H9 (cell line): ENCODE results near the gene CHSY1. TPM values are rescaled to one million over a fixed set of nuclear protein-coding genes. Genes with fewer than 3 reads are reported as not detected.

ENCODE experiments used
- DNase-seq: peaks from one replicate; pipeline ENCODE4 v3.0.0-alpha.2; 2017
- H2AFZ ChIP-seq: one replicate; pipeline ENCODE4 v1.6.1; 2013; ENCODE audit warnings: mild to moderate bottlenecking, low read length, control low read depth, moderate library complexity
- H2AK5ac ChIP-seq: 2 replicates; pipeline ENCODE4 v1.6.1; 2013; ENCODE audit warnings: low read length, control low read depth, mixed read lengths; ENCODE audit not compliant: insufficient read length
- H2BK120ac ChIP-seq: one replicate; pipeline ENCODE4 v1.6.1; 2013; ENCODE audit warnings: low read depth, mild to moderate bottlenecking, low read length, control low read depth, inconsistent platforms; ENCODE audit not compliant: poor library complexity, severe bottlenecking
- H2BK12ac ChIP-seq: 2 replicates; pipeline ENCODE4 v1.6.1; 2013; ENCODE audit warnings: low read length, control low read depth, mixed read lengths, low read depth; ENCODE audit not compliant: insufficient read length
- H2BK15ac ChIP-seq: 2 replicates; pipeline ENCODE4 v1.6.1; 2013; ENCODE audit warnings: low read depth, low read length, control low read depth
- H2BK20ac ChIP-seq: one replicate; pipeline ENCODE4 v1.6.1; 2013; ENCODE audit warnings: low read depth, mild to moderate bottlenecking, low read length, control low read depth, inconsistent platforms; ENCODE audit not compliant: poor library complexity, severe bottlenecking
- H2BK5ac ChIP-seq: 2 replicates; pipeline ENCODE4 v1.6.1; 2013; ENCODE audit warnings: low read length, control low read depth, mixed read lengths; ENCODE audit not compliant: insufficient read length
- H3K14ac ChIP-seq: 2 replicates; pipeline ENCODE4 v1.6.1; 2013; ENCODE audit warnings: low read length, control low read depth; ENCODE audit not compliant: insufficient read depth
- H3K18ac ChIP-seq: 2 replicates; pipeline ENCODE4 v1.6.1; 2013; ENCODE audit warnings: low read depth, mild to moderate bottlenecking, mixed read lengths, low read length, control low read depth; ENCODE audit not compliant: insufficient read length
- H3K23ac ChIP-seq: 2 replicates; pipeline ENCODE4 v1.6.1; 2013; ENCODE audit warnings: low read length, control low read depth, mixed read lengths, low read depth; ENCODE audit not compliant: insufficient read length
- H3K23me2 ChIP-seq: 2 replicates; pipeline ENCODE4 v1.6.1; 2013; ENCODE audit warnings: low read depth, mild to moderate bottlenecking, mixed read lengths, low read length, control low read depth; ENCODE audit not compliant: insufficient read length, poor library complexity, severe bottlenecking
- H3K27ac ChIP-seq: 2 replicates; pipeline ENCODE4 v1.5.1; 2013; ENCODE audit warnings: low read length, control low read depth, mixed read lengths, low read depth; ENCODE audit not compliant: insufficient read length
- H3K27me3 ChIP-seq: 2 replicates; pipeline ENCODE4 v1.6.1; 2013; ENCODE audit warnings: low read length, control low read depth, inconsistent platforms; ENCODE audit not compliant: insufficient read depth
- H3K4ac ChIP-seq: 2 replicates; pipeline ENCODE4 v1.6.1; 2013; ENCODE audit warnings: low read depth, mild to moderate bottlenecking, control low read depth, inconsistent platforms, low read length, moderate library complexity
- H3K4me1 ChIP-seq: 2 replicates; pipeline ENCODE4 v1.6.1; 2013; ENCODE audit warnings: low read length, control low read depth, inconsistent platforms; ENCODE audit not compliant: insufficient read depth
- H3K4me2 ChIP-seq: 2 replicates; pipeline ENCODE4 v1.6.1; 2013; ENCODE audit warnings: low read length, control low read depth, mixed read lengths; ENCODE audit not compliant: insufficient read length, insufficient read depth
- H3K56ac ChIP-seq: 2 replicates; pipeline ENCODE4 v1.6.1; 2013; ENCODE audit warnings: low read depth, mild to moderate bottlenecking, mixed read lengths, low read length, control low read depth; ENCODE audit not compliant: insufficient read length
- H3K79me1 ChIP-seq: 2 replicates; pipeline ENCODE4 v1.6.1; 2013; ENCODE audit warnings: low read depth, mild to moderate bottlenecking, moderate library complexity, low read length, control low read depth, inconsistent platforms; ENCODE audit not compliant: insufficient read depth, poor library complexity, severe bottlenecking
- H3K79me2 ChIP-seq: 2 replicates; pipeline ENCODE4 v1.6.1; 2013; ENCODE audit warnings: low read length, control low read depth, inconsistent platforms; ENCODE audit not compliant: insufficient read depth
- H3K9ac ChIP-seq: 2 replicates; pipeline ENCODE4 v1.6.1; 2013; ENCODE audit warnings: low read length, control low read depth, mixed read lengths; ENCODE audit not compliant: insufficient read length; ENCODE audit errors: extremely low read depth
- H3K9me3 ChIP-seq: one replicate; pipeline ENCODE4 v1.6.1; 2013; ENCODE audit warnings: low read depth, low read length, inconsistent platforms; ENCODE audit not compliant: control insufficient read depth
- H3T11ph ChIP-seq: one replicate; pipeline ENCODE4 v1.6.1; 2013; ENCODE audit warnings: mild to moderate bottlenecking, low read length, control low read depth, inconsistent platforms
- H4K20me1 ChIP-seq: one replicate; pipeline ENCODE4 v1.6.1; 2013; ENCODE audit not compliant: control insufficient read depth, insufficient read length, insufficient read depth
- H4K5ac ChIP-seq: 2 replicates; pipeline ENCODE4 v1.6.1; 2013; ENCODE audit warnings: low read depth, mild to moderate bottlenecking, mixed read lengths, low read length, control low read depth; ENCODE audit not compliant: insufficient read length
- H4K8ac ChIP-seq: replicated peaks from 2 replicates; pipeline ENCODE4 v1.6.1; 2013; ENCODE audit warnings: low read length, control low read depth, mixed read lengths, low read depth; ENCODE audit not compliant: insufficient read length
- H4K91ac ChIP-seq: 2 replicates; pipeline ENCODE4 v1.6.1; 2013; ENCODE audit warnings: low read depth, mild to moderate bottlenecking, moderate library complexity, mixed read lengths, low read length, control low read depth; ENCODE audit not compliant: insufficient read length
- H3K27ac Mint-ChIP-seq, 3 experiments: 2 replicates in 2 of 3; 3 replicates in 1 of 3; pipeline ENCODE4 v1.8.0; 2020 to 2021; ENCODE audit warnings: mixed read lengths in 3 of 3, mild to moderate bottlenecking in 1 of 3, moderate library complexity in 1 of 3
- H3K27me3 Mint-ChIP-seq: 2 replicates; pipeline ENCODE4 v1.8.0; 2021; ENCODE audit warnings: low read depth, mild to moderate bottlenecking, moderate library complexity, mixed read lengths
- H3K36me3 Mint-ChIP-seq, 3 experiments: 2 replicates in 2 of 3; 3 replicates in 1 of 3; pipeline ENCODE4 v1.8.0; 2020 to 2021; ENCODE audit warnings: low read depth in 3 of 3, mixed read lengths in 3 of 3; ENCODE audit not compliant: insufficient read depth in 1 of 3
- H3K4me1 Mint-ChIP-seq, 2 experiments: 2 replicates each; pipeline ENCODE4 v1.8.0; 2020; ENCODE audit warnings: mixed read lengths in 2 of 2
- H3K4me3 Mint-ChIP-seq, 2 experiments: 2 replicates in 1 of 2; 3 replicates in 1 of 2; pipeline ENCODE4 v1.8.0; 2020 to 2021; ENCODE audit warnings: mild to moderate bottlenecking in 2 of 2, mixed read lengths in 2 of 2, moderate library complexity in 1 of 2
- H3K9me3 Mint-ChIP-seq, 2 experiments: 2 replicates in 1 of 2; 3 replicates in 1 of 2; pipeline ENCODE4 v1.8.0; 2020; ENCODE audit warnings: mild to moderate bottlenecking in 2 of 2, mixed read lengths in 2 of 2, moderate library complexity in 1 of 2
- WGBS: extraction: QIAGEN DNeasy Blood & Tissue Kit; methylation state at CpG from one replicate; pipeline ENCODE4 v1.1.7; 2013; ENCODE audit warnings: missing lambda C conversion rate, low lambda C conversion rate, mixed read lengths; ENCODE audit not compliant: insufficient read length; ENCODE audit errors: extremely low coverage; 5-methylcytosine and 5-hydroxymethylcytosine counted together
- total RNA-seq: library from RNA; stranded (reverse); gene quantifications from 2 replicates; pipeline ENCODE4 v1.2.1, GENCODE V29; 2021
- TF ChIP-seq, protein P1 (sequence below): fragments of 200-600 bp; sonication (generic); conservative IDR thresholded peaks from 3 replicates; pipeline ENCODE4 v1.8.0; 2021; ENCODE audit warnings: antibody characterized with exemption, mild to moderate bottlenecking

CHSY1 gene
- total RNA-seq, 1 experiment from 2014 or later, result 68.3 TPM

DNA sequence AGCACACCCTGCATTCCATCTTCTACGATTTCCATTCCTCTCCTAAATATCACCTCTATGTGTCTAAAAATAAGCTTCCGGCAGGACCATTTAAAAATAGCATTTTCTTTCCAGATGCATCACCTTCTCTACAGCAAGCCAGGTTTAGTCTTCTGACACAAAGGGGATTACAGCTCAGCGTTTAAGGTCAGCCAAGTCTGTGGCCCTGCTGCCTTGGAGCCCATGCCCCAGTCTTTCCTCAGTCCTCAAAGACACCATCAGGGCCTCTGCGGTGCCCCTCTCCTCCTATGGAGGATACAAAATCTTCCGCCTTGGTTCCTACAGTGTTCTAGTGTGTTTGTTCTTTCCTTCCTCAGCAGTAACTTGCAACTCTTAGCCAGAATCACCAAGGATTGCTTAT is 21.7 kb upstream of the CHSY1 start:
- no peak overlapping the region for H2BK15ac ChIP-seq
- Mint-ChIP-seq H3K4me1 (peaks cover 2 to 7% of the 10 kb centered on the region in 2 experiments), H3K27me3 (no peaks in the 10 kb centered on the region), H3K27ac (no peak overlapping the region), H3K9me3 (no peaks in the 10 kb centered on the region), H3K4me3 (no peak overlapping the region), H3K36me3 (peaks cover 39 to 76% (median 63%) of the 10 kb centered on the region in 3 experiments; a peak in 6 of 7 replicates)
- H2BK5ac ChIP-seq, result no peak overlapping the region
- TF ChIP-seq, protein P1, sequence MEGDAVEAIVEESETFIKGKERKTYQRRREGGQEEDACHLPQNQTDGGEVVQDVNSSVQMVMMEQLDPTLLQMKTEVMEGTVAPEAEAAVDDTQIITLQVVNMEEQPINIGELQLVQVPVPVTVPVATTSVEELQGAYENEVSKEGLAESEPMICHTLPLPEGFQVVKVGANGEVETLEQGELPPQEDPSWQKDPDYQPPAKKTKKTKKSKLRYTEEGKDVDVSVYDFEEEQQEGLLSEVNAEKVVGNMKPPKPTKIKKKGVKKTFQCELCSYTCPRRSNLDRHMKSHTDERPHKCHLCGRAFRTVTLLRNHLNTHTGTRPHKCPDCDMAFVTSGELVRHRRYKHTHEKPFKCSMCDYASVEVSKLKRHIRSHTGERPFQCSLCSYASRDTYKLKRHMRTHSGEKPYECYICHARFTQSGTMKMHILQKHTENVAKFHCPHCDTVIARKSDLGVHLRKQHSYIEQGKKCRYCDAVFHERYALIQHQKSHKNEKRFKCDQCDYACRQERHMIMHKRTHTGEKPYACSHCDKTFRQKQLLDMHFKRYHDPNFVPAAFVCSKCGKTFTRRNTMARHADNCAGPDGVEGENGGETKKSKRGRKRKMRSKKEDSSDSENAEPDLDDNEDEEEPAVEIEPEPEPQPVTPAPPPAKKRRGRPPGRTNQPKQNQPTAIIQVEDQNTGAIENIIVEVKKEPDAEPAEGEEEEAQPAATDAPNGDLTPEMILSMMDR, result no peak
- H3K4me1 ChIP-seq, result no peaks in the 10 kb centered on the region
- no peak overlapping the region for H4K8ac ChIP-seq
- no peak overlapping the region for H3K14ac ChIP-seq
- no peak overlapping the region for H2BK20ac ChIP-seq
- H3K4me2 ChIP-seq, result no peak overlapping the region
- peaks cover 11% of the 10 kb centered on the region for H3K23me2 ChIP-seq
- no peak overlapping the region for H4K91ac ChIP-seq
- H4K5ac ChIP-seq, result no peak overlapping the region
- no CpG with 5 or more reads among the region's 5 CpGs for WGBS
- no peak overlapping the region for H3K27ac ChIP-seq
- no peak overlapping the region for H3K23ac ChIP-seq
- H3K79me2 ChIP-seq, result no peaks in the 10 kb centered on the region; the same call in 1 of the 2 replicates
- no peak overlapping the region for H2BK12ac ChIP-seq
- H2BK120ac ChIP-seq, result no peak overlapping the region
- no peaks in the 10 kb centered on the region for H3K27me3 ChIP-seq
- no peak overlapping the region for H3K56ac ChIP-seq
- H2AFZ ChIP-seq, result no peak overlapping the region
- H4K20me1 ChIP-seq, result no peaks in the 10 kb centered on the region
- no peak overlapping the region for H3K18ac ChIP-seq
- H2AK5ac ChIP-seq, result no peak overlapping the region
- no peak overlapping the region for H3K9ac ChIP-seq
- H3K9me3 ChIP-seq, result no peaks in the 10 kb centered on the region
- H3K4ac ChIP-seq, result no peak overlapping the region
- no peak for DNase-seq
- H3T11ph ChIP-seq, result no peak overlapping the region
- H3K79me1 ChIP-seq, result no peaks in the 10 kb centered on the region
